Neural progenitor cell (in vitro differentiated cells): ENCODE measurements around the gene POU6F2. TPM values are rescaled to one million over a fixed set of nuclear protein-coding genes. Genes with fewer than 3 reads are reported as not detected.

Source experiments
- DNase-seq: peaks from one replicate; pipeline ENCODE4 v3.0.0-alpha.2; 2016; ENCODE audit warnings: low spot score
- H2AFZ ChIP-seq: fragments of 200-600 bp; sonication (generic); replicated peaks from 2 replicates; pipeline ENCODE4 v1.6.1; 2016; ENCODE audit warnings: antibody characterized with exemption
- H3F3A ChIP-seq: fragments of 200-600 bp; sonication (generic); 2 replicates; pipeline ENCODE4 v1.6.1; 2016; ENCODE audit warnings: antibody characterized with exemption, low read depth
- H3K27ac ChIP-seq: fragments of 200-600 bp; sonication (generic); 2 replicates; pipeline ENCODE4 v1.5.1; 2016; ENCODE audit warnings: mild to moderate bottlenecking
- H3K27me3 ChIP-seq: fragments of 200-600 bp; sonication (generic); 2 replicates; pipeline ENCODE4 v1.6.1; 2016; ENCODE audit warnings: mild to moderate bottlenecking, moderate library complexity
- H3K36me3 ChIP-seq: fragments of 200-600 bp; sonication (generic); 2 replicates; pipeline ENCODE4 v1.5.1; 2016
- H3K4me1 ChIP-seq: fragments of 200-600 bp; sonication (generic); 2 replicates; pipeline ENCODE4 v1.6.1; 2016; ENCODE audit warnings: mixed run types
- H3K4me2 ChIP-seq: fragments of 200-600 bp; sonication (generic); 2 replicates; pipeline ENCODE4 v1.6.1; 2016
- H3K4me3 ChIP-seq: fragments of 200-600 bp; sonication (generic); 2 replicates; pipeline ENCODE4 v1.5.1; 2016
- H3K79me2 ChIP-seq: fragments of 200-600 bp; sonication (generic); 2 replicates; pipeline ENCODE4 v1.6.1; 2016; ENCODE audit warnings: low read depth
- H3K9ac ChIP-seq: fragments of 200-600 bp; sonication (generic); 2 replicates; pipeline ENCODE4 v1.6.1; 2016
- H3K9me3 ChIP-seq: fragments of 200-600 bp; sonication (generic); 2 replicates; pipeline ENCODE4 v1.5.1; 2016; ENCODE audit warnings: low read depth
- H4K20me1 ChIP-seq: fragments of 200-600 bp; sonication (generic); 2 replicates; pipeline ENCODE4 v1.6.1; 2016; ENCODE audit warnings: low read depth
- H3K27ac Mint-ChIP-seq: 3 replicates; pipeline ENCODE4 v1.8.0; 2021; ENCODE audit warnings: mixed read lengths
- H3K27me3 Mint-ChIP-seq: 2 replicates; pipeline ENCODE4 v1.8.0; 2022; ENCODE audit warnings: low read depth, mild to moderate bottlenecking, inconsistent platforms, moderate library complexity, mixed read lengths; ENCODE audit not compliant: insufficient read depth
- H3K36me3 Mint-ChIP-seq: 3 replicates; pipeline ENCODE4 v1.8.0; 2021; ENCODE audit warnings: mixed read lengths
- H3K4me1 Mint-ChIP-seq: 3 replicates; pipeline ENCODE4 v1.8.0; 2021; ENCODE audit warnings: mixed read lengths
- H3K4me3 Mint-ChIP-seq: 3 replicates; pipeline ENCODE4 v1.8.0; 2021; ENCODE audit warnings: mild to moderate bottlenecking, moderate library complexity, mixed read lengths
- H3K9me3 Mint-ChIP-seq: 3 replicates; pipeline ENCODE4 v1.8.0; 2020; ENCODE audit warnings: mixed read lengths
- CTCF ChIP-seq: fragments of 200-600 bp; sonication (generic); IDR thresholded peaks from 2 replicates; pipeline ENCODE4 v1.5.1; 2017; ENCODE audit warnings: antibody characterized with exemption, mild to moderate bottlenecking
- EZH2 ChIP-seq: fragments of 200-600 bp; sonication (generic); IDR thresholded peaks from 2 replicates; pipeline ENCODE4 v1.6.1; 2017; ENCODE audit warnings: antibody characterized with exemption, mild to moderate bottlenecking, moderate library complexity
- EZH2phosphoT487 ChIP-seq: fragments of 200-600 bp; sonication (generic); IDR thresholded peaks from 2 replicates; pipeline ENCODE4 v1.6.1; 2017; ENCODE audit warnings: antibody characterized with exemption
- total RNA-seq: library from RNA; depleted of rRNA; stranded (reverse); fragments of >200 nt; gene quantifications from 2 replicates; pipeline ENCODE4 v1.2.3, GENCODE V29; 2015; ENCODE audit warnings: low replicate concordance

POU6F2 gene
- total RNA-seq, 1 donor from 2014 or later, result 3.4 TPM

GRCh38 chr7:39228946-39229345 is 251.2 kb downstream of the POU6F2 start:
- H3K9me3 ChIP-seq, result no peaks in the 10 kb centered on the region
- H3K27ac ChIP-seq, result no peak overlapping the region
- no peak overlapping the region for H3K4me3 ChIP-seq
- no peaks in the 10 kb centered on the region for H3K27me3 ChIP-seq
- no peaks in the 10 kb centered on the region for H4K20me1 ChIP-seq
- H3K4me2 ChIP-seq, result no peak overlapping the region
- peak; percentile 10 for DNase-seq
- H3K4me1 Mint-ChIP-seq, result no peaks in the 10 kb centered on the region
- no peaks in the 10 kb centered on the region for H3K27me3 Mint-ChIP-seq
- H3K27ac Mint-ChIP-seq, result no peak overlapping the region
- no peaks in the 10 kb centered on the region for H3K79me2 ChIP-seq
- peak overlapping the region; percentile 82 for H2AFZ ChIP-seq
- no peaks in the 10 kb centered on the region for H3F3A ChIP-seq
- H3K36me3 Mint-ChIP-seq, result no peaks in the 10 kb centered on the region
- no peaks in the 10 kb centered on the region for H3K9me3 Mint-ChIP-seq
- no peak overlapping the region for H3K4me3 Mint-ChIP-seq
- peaks cover 8% of the 10 kb centered on the region for H3K4me1 ChIP-seq
- no peak overlapping the region for H3K9ac ChIP-seq
- TF ChIP-seq CTCF (no peak), EZH2phosphoT487 (no peak), EZH2 (no peak)
- no peaks in the 10 kb centered on the region for H3K36me3 ChIP-seq

- no peak for DNase-seq
- Mint-ChIP-seq H3K36me3 (no peaks in the 10 kb centered on the region), H3K4me1 (no peaks in the 10 kb centered on the region), H3K27ac (no peak overlapping the region), H3K4me3 (no peak overlapping the region), H3K9me3 (no peaks in the 10 kb centered on the region), H3K27me3 (no peaks in the 10 kb centered on the region)
- H4K20me1 ChIP-seq, result no peaks in the 10 kb centered on the region
- no peak for TF ChIP-seq CTCF
- TF ChIP-seq EZH2, result no peak
- no peak for TF ChIP-seq EZH2phosphoT487
- H3K27me3 ChIP-seq, result no peaks in the 10 kb centered on the region
- peaks cover 12% of the 10 kb centered on the region for H3K4me1 ChIP-seq
- H2AFZ ChIP-seq, result no peak overlapping the region
- no peak overlapping the region for H3K27ac ChIP-seq
- no peaks in the 10 kb centered on the region for H3F3A ChIP-seq
- no peaks in the 10 kb centered on the region for H3K36me3 ChIP-seq
- H3K4me2 ChIP-seq, result no peak overlapping the region
- no peaks in the 10 kb centered on the region for H3K79me2 ChIP-seq
- H3K4me3 ChIP-seq, result no peak overlapping the region
- H3K9ac ChIP-seq, result no peak overlapping the region
- H3K9me3 ChIP-seq, result no peaks in the 10 kb centered on the region
Measured at GRCh38 chr7:39233851-39234529, 256.3 kb downstream of the POU6F2 start.

GRCh38 chr7:39238234-39238869 is 260.6 kb downstream of the POU6F2 start:
- no peaks in the 10 kb centered on the region for H3K27me3 Mint-ChIP-seq
- no peaks in the 10 kb centered on the region for H3K4me1 Mint-ChIP-seq
- no peaks in the 10 kb centered on the region for H3K36me3 ChIP-seq
- no peak overlapping the region for H3K4me3 Mint-ChIP-seq
- no peak overlapping the region for H3K27ac Mint-ChIP-seq
- no peak overlapping the region for H3K9ac ChIP-seq
- H3K27me3 ChIP-seq, result no peaks in the 10 kb centered on the region
- no peaks in the 10 kb centered on the region for H3K79me2 ChIP-seq
- H3K4me3 ChIP-seq, result no peak overlapping the region
- peaks cover 8% of the 10 kb centered on the region for H3K9me3 ChIP-seq
- no peak overlapping the region for H3K4me2 ChIP-seq
- H3K27ac ChIP-seq, result no peak overlapping the region
- DNase-seq, result no peak
- peaks cover 7% of the 10 kb centered on the region for H3K4me1 ChIP-seq
- no peak overlapping the region for H2AFZ ChIP-seq
- no peaks in the 10 kb centered on the region for H4K20me1 ChIP-seq
- peaks cover 5% of the 10 kb centered on the region for H3K9me3 Mint-ChIP-seq
- H3F3A ChIP-seq, result no peaks in the 10 kb centered on the region
- no peaks in the 10 kb centered on the region for H3K36me3 Mint-ChIP-seq
- TF ChIP-seq CTCF, result no peak
- TF ChIP-seq EZH2, result no peak
- TF ChIP-seq EZH2phosphoT487, result no peak
